ENCODE measurements around the gene OBSCN.
"Not testable (repeated sequence)": the region's sequence is repeated elsewhere in the genome, so short reads cannot be mapped to it uniquely, and the experiment has no call there.

OBSCN gene

DNA sequence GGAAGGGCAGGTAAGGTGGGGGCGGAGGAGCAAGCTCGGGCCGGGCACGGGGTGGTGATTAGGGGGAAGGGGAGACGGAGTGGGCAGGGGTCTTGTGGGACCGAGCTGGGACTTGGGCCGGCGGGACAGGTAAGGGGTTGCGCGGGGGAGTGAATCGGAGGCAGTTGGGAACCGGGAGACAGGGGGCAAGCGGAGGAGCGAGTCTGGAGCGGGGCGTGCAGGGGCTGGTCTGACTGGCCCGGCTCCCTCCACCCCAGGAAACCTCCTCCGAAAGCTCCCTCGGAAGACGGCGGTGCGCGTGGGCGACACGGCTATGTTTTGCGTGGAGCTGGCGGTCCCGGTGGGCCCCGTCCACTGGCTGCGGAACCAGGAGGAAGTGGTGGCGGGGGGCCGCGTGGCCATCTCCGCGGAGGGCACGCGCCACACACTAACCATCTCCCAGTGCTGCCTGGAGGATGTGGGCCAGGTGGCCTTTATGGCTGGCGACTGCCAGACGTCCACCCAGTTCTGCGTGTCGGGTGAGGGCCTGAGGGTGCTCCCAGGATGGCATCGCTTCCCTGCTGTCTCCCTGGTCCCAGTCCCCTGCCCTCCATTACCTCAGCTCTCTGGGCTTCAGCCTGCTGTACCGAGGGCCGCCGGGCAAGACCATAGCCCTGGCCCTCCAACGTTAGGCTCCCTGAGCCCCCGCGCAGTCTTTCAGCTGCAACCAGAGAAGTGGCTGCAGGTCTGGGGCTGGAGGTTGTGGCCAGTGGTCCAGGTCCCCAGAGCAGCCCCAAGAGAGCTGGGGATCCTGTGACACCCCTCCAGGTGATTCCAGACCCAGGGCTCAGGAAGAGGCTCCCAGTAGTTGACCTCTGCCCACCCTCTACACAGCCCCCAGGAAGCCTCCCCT lies 6.3 kb downstream of the OBSCN start:
- DNase-seq = no peak

- no peak for DNase-seq
Observed at GRCh38 chr1:228214921-228215662, 7.2 kb downstream of the OBSCN start.

DNA sequence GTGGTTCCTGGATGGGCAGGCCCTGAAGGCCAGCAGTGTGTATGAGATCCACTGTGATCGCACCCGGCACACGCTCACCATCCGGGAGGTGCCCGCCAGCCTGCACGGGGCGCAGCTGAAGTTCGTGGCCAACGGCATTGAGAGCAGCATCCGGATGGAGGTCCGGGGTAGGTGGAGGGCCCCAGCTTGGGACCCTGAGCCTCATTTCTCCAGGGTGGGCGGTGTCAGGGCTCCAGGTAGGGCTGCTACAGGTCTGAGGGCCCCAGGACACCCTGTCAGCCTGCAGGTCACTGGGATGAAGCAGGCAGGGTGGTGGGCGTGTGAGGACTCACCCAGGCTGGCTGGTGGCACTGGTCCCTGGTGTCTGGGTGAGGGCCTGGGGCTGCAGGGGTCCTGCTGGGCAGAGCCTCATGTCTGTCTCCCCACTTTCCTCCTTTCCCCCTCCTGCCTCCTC lies 7.8 kb downstream of the OBSCN start:
- DNase-seq = no peak

DNA sequence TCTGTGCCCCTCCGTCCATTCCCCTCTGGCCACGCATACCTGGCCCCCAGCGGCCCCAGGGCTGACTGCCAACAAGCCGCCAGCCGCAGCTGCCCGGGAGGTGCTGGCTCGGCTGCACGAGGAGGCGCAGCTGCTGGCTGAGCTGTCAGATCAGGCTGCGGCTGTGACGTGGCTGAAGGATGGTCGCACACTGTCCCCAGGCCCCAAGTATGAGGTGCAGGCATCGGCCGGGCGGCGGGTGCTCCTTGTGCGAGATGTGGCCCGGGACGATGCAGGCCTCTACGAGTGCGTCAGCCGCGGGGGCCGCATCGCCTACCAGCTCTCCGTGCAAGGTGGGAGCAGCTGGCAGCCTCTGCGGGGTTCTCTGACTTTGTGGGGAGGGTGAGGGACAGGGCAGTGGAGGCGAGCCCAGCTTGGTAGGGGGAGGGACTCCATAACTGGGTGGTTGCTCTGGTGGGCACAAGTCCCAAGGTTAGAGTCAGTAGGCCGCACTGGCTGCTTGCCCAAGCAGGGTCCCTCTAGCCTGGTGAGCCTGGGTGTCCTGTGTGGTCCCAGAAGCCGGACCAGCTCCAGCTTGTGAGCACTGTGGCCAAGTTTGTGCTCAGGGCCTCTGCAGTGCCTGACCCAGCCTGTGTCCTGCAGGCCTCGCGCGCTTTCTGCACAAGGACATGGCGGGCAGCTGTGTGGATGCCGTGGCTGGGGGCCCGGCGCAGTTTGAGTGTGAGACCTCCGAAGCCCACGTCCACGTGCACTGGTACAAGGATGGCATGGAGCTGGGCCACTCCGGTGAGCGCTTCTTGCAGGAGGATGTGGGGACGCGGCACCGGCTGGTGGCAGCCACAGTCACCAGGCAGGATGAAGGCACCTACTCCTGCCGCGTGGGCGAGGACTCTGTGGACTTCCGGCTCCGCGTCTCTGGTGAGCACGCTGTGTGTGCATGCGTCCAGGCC lies 8.8 kb downstream of the OBSCN start:
- peak; percentile 69 for DNase-seq

DNA sequence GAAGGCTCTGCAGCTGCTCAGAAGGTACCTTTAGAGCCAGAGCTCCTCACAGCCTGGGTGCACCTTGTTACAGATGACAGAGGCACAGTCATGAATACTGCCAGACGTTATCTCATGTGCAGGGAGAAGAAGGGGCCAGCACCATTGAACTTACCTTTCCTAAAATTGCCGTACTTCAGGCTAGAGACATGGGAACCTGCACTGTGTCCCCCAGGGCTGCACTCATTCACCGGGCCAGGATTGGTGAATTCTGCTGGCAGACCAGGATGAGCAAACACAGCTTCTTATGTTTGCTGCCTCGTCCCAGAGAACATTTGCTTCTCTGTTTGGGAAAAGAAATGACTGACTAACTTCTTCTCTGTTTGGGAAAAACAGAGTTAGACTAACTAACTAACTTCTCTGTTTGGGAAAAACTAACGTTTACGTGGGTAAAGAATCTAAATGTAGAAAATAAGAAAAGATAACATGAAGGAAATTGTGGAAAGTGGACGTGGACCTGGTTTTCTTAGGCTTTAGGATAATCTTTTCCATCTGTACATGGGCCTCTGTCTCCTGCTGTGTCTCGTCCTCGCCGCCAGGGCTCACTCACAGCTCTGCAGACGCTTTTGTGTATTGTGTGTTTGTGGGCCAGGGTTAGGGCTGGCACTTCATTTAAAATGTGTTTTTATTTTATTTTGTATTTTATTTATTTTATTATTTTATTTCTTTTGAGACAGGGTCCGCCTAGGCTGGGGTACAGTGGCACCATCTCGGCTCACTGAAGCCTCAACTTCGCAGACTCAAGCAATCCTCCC lies 9.9 kb downstream of the OBSCN start:
- DNase-seq = peak; percentile 40

- DNase-seq = no peak
Observed at GRCh38 chr1:228218513-228219244, 10.8 kb downstream of the OBSCN start.

- no peak for DNase-seq
Observed at GRCh38 chr1:228219245-228219961, 11.6 kb downstream of the OBSCN start.

GRCh38 chr1:228219962-228220780 lies 12.3 kb downstream of the OBSCN start:
- DNase-seq = no peak

- not testable (repeated sequence) for DNase-seq
Observed at GRCh38 chr1:228221097-228221496, 13.3 kb downstream of the OBSCN start.

DNA sequence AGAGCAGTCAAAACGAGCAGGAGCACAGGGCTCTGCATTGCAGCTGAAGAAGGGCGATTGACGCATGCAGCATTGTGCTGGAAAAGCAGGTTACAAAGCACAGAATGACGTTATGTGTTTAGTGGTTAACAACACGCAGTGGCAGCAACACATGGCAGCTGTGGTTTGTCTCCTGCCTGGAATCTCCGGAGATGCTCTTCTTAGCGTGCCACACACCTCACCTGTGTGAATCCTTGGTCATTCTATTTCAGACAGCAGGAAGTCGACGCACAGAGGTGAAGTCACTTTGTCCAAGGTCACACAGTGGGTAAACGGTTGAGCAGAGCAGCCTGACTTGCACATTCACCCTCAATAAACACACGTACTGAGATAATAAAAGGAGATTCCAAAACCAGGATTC lies 14.7 kb downstream of the OBSCN start:
- peak; percentile 79 for DNase-seq

GRCh38 chr1:228224198-228225164 lies 16.6 kb downstream of the OBSCN start:
- no peak for DNase-seq

DNA sequence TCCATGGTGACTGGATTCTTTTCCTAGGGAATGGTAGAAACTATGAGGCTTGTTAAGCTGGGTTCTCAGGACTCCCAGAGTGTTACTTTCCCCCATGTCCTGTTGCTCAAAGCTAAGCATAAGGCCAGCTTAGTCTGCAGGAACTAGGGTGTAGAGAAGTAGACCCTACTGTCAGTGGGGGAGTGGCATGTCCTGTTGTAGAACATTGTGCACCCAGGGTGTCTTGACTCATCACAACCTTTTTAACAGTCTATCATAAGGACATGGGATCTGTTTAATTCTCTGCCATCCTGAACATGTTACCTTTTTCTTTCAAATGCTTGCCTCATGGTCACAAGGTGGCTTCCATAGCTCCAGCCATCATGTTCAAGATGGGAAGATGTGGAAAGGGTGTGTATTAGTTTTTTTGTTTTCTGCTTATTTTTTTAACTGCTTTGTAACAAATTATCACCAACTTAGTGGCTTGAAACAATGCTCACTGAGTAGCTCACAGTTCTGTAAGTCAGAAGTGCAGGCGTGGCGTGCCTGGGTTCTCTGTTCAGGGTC lies 17.4 kb downstream of the OBSCN start:
- no peak for DNase-seq

DNA sequence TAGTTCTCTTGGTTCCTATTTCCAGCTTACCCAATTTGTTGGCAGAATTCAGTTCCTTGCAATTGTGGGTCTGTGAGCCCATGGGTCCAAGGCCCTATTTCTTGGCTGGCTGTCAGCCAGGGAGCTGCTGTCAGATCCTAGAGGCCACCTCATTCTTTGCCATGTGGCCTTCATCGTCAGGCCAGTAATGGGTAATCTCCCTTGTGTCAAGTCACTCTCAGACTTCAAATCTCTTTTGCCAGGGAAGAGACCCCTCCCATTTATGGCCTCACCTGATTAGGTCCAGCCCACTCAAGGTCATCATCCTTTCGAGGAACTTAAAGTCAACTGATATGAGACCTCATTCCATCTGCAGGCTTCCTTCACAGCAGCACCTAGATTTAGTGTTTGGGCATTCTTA lies 17.9 kb downstream of the OBSCN start:
- no peak for DNase-seq

GRCh38 chr1:228226141-228226874 lies 18.5 kb downstream of the OBSCN start:
- DNase-seq = no peak

DNA sequence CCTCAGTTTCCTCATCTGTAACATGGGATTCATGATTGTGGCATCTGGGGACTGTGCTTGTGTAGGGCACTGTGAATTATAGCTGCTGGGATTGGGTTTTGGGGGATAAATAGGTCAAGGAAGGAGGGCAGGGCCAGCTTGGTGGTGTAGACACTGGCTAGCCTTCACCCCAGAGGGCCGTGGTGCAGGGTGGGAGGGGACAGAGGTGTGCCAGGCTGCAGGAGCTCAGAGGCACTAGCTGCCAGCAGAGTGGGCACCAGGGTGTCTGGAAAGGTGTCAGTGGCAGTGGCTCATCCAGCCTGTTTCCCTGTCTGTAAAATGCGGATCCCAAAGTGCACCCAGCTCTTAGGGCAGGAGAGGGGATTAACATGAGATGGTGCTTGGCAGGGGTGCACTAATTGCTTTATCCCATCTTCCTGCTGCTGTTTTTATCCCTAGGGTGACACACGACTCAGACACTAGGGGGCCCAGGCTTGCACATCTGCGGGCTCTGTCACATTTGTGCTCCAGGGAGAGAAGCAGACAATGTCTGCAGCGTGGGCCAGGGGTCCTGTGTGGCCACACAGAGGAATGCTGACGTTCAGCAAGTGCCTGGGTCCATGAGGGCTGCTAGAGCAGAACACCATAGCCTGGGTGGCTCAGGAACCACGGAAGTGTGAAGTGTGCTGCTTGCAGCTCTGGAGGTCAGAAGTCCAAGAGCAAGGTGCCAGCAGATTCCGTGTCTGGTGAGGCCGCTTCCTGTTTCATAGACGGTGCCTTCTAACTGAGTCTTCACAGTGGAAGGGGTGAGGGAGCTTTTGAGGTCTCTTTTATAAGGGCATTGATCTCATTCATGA lies 19.3 kb downstream of the OBSCN start:
- peak; percentile 70 for DNase-seq

GRCh38 chr1:228228147-228228546 lies 20.3 kb downstream of the OBSCN start:
- DNase-seq = not testable (repeated sequence)

Data from RPMI8226 (cell line).